GM23338 (cell line): ENCODE data around the gene IL17C.

ENCODE experiments used
- CTCF ChIP-seq, 2 experiments: fragments of 200-600 bp in 1 of 2; sonication (generic) in 1 of 2; conservative IDR thresholded peaks; 2 replicates each; pipeline versions ENCODE4 v1.5.1 to v1.6.1; 2016 to 2017; ENCODE audit warnings: antibody characterized with exemption in 2 of 2, low read depth in 2 of 2, mild to moderate bottlenecking in 2 of 2, moderate library complexity in 1 of 2
- ETS1 ChIP-seq: IDR thresholded peaks from 2 replicates; pipeline ENCODE4 v1.6.1; 2016; ENCODE audit warnings: antibody characterized with exemption
- EZH2 ChIP-seq: fragments of 200-600 bp; sonication (generic); IDR thresholded peaks from one replicate; pipeline ENCODE4 v1.8.0; 2017; ENCODE audit warnings: antibody characterized with exemption, mild to moderate bottlenecking, low read depth; ENCODE audit not compliant: unreplicated experiment
- EZH2phosphoT487 ChIP-seq: fragments of 200-600 bp; sonication (generic); IDR thresholded peaks from one replicate; pipeline ENCODE4 v1.8.1; 2018; ENCODE audit warnings: antibody characterized with exemption; ENCODE audit not compliant: unreplicated experiment
- NANOG ChIP-seq: IDR thresholded peaks from 2 replicates; pipeline ENCODE4 v1.6.1; 2016; ENCODE audit warnings: antibody characterized with exemption, borderline replicate concordance
- POLR2AphosphoS5 ChIP-seq: IDR thresholded peaks from 2 replicates; pipeline ENCODE4 v1.6.1; 2016; ENCODE audit warnings: antibody characterized with exemption, low read depth
- REST ChIP-seq: IDR thresholded peaks from one replicate; pipeline ENCODE4 v1.6.1; 2018; ENCODE audit warnings: antibody characterized with exemption; ENCODE audit not compliant: unreplicated experiment
- ZNF114 ChIP-seq: fragments of 250-450 bp; sonication (Bioruptor Pico); IDR thresholded peaks from 2 replicates; pipeline ENCODE4 v1.5.0; 2020; ENCODE audit warnings: mild to moderate bottlenecking, moderate library complexity

- no peak for TF ChIP-seq EZH2
- no peak for TF ChIP-seq EZH2phosphoT487
- no peak for TF ChIP-seq ZNF114 (CRISPR knock-in tag)
- no peak for TF ChIP-seq CTCF (conservative IDR thresholded peaks at IDR 0.05; ENCODE audit: low read depth in 2 of 2)
- no peak for TF ChIP-seq POLR2AphosphoS5
- TF ChIP-seq REST = no peak
- TF ChIP-seq NANOG = no peak
- TF ChIP-seq ETS1 = no peak
Observed at GRCh38 chr16:88608076-88608475, 30.3 kb upstream of the IL17C start.
